ENCODE data around the gene FAM9C. TPM values are rescaled to one million over a fixed set of nuclear protein-coding genes. Genes with fewer than 3 reads are reported as not detected.

The FAM9C gene
- total RNA-seq, 1 donor from 2014 or later: not detected

DNA sequence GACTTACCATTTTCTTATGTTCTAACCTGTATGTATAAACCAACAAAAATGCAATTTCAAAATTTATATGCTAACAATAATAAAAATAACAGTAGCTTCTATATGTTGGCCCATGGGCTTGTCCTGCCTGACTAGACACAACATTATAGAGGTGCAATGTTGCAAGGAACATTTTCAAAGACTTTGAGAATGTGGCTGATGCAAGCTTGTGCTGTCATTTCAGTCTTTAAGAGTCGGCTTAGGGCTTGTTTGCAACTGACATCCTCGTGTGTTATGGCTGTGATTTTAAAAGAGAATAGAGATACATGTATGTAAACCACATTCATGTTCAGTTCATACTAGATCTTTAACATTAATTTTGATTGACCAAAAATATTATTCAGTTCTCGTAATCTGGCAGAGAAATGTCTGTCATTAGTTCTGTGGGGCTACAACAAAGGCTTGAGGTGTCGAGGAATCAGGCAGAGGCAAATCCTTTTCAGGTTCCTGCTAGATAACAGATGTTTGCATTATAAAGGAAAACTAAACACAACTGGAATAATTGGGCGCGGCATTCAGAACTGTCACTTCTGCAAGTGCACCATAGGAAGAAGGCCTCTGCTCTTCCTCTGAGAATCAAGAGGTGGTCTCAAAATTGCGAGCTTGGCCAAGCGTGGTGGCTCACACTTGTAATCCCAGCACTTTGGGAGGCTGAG, 56.4 kb downstream of the FAM9C start:
- Mint-ChIP-seq H3K4me3 (ENCODE audit: unreplicated experiment) (no peak overlapping the region), H3K36me3 (ENCODE audit: unreplicated experiment) (peaks cover 9% of the 10 kb centered on the region), H3K9me3 (ENCODE audit: unreplicated experiment) (peaks cover 6% of the 10 kb centered on the region), H3K27ac (ENCODE audit: unreplicated experiment) (no peak overlapping the region), H3K27me3 (ENCODE audit: unreplicated experiment) (peaks cover 1% of the 10 kb centered on the region), H3K4me1 (ENCODE audit: low read depth, unreplicated experiment) (peaks cover 4% of the 10 kb centered on the region)
- DNase-seq: no peak
- TF ChIP-seq, protein P1, sequence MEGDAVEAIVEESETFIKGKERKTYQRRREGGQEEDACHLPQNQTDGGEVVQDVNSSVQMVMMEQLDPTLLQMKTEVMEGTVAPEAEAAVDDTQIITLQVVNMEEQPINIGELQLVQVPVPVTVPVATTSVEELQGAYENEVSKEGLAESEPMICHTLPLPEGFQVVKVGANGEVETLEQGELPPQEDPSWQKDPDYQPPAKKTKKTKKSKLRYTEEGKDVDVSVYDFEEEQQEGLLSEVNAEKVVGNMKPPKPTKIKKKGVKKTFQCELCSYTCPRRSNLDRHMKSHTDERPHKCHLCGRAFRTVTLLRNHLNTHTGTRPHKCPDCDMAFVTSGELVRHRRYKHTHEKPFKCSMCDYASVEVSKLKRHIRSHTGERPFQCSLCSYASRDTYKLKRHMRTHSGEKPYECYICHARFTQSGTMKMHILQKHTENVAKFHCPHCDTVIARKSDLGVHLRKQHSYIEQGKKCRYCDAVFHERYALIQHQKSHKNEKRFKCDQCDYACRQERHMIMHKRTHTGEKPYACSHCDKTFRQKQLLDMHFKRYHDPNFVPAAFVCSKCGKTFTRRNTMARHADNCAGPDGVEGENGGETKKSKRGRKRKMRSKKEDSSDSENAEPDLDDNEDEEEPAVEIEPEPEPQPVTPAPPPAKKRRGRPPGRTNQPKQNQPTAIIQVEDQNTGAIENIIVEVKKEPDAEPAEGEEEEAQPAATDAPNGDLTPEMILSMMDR (IDR thresholded peaks at IDR 0.05; ENCODE audit: partially characterized antibody, unreplicated experiment): no peak

DNA sequence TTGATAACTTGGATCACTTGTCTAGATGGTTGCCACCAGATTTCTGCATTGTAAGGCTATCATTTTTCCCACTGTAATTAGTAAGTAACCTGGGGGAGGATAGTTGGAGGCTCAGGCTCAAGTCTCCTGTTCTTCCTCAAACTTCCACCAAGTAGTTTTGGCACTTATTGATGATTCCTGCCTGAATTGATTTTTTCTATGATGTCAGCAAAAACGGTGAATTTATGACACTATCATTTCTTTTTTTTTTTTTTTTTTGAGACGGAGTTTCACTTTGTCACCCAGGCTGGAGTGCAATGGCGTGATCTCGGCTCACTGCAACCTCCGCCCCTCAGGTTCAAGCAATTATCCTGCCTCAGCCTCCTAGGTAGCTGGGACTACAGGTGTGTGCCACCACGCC, 57.1 kb downstream of the FAM9C start:
- no peak overlapping the region for H3K4me3 Mint-ChIP-seq (ENCODE audit: unreplicated experiment)

DNA sequence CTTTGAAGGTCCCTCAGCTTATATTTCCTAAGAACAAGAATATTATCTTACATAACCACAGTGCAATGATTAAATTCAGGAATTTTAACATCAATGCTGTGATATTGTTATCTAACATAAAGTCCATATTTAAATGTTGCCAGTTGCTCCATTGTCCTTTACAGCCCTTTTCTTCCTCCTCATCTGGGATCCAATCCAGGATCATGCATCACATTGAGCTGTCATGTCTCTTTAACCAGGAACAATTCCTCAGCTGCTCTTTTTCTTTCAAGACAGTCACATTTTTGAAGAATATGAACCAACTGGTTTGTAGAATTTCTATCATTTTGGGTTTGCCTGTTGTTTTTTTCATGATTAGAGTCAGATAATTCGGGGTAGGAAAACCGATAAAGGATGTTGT, 57.5 kb downstream of the FAM9C start:
- Mint-ChIP-seq H3K4me1 (ENCODE audit: low read depth, unreplicated experiment) (peaks cover 4% of the 10 kb centered on the region), H3K36me3 (ENCODE audit: unreplicated experiment) (peaks cover 9% of the 10 kb centered on the region), H3K4me3 (ENCODE audit: unreplicated experiment) (no peak overlapping the region), H3K27ac (ENCODE audit: unreplicated experiment) (no peak overlapping the region), H3K9me3 (ENCODE audit: unreplicated experiment) (peaks cover 6% of the 10 kb centered on the region), H3K27me3 (ENCODE audit: unreplicated experiment) (peaks cover 1% of the 10 kb centered on the region)
- no peak for DNase-seq
- TF ChIP-seq, protein P1 (IDR thresholded peaks at IDR 0.05; ENCODE audit: partially characterized antibody, unreplicated experiment): no peak

More for the DNA sequence above, 57.1 kb downstream of the FAM9C start:
- Mint-ChIP-seq H3K4me1 (ENCODE audit: low read depth, unreplicated experiment) (peaks cover 4% of the 10 kb centered on the region), H3K9me3 (ENCODE audit: unreplicated experiment) (peaks cover 6% of the 10 kb centered on the region), H3K27me3 (ENCODE audit: unreplicated experiment) (peaks cover 1% of the 10 kb centered on the region), H3K36me3 (ENCODE audit: unreplicated experiment) (peaks cover 9% of the 10 kb centered on the region), H3K27ac (ENCODE audit: unreplicated experiment) (no peak overlapping the region)
- TF ChIP-seq, protein P1 (IDR thresholded peaks at IDR 0.05; ENCODE audit: partially characterized antibody, unreplicated experiment): no peak
- no peak for DNase-seq

DNA sequence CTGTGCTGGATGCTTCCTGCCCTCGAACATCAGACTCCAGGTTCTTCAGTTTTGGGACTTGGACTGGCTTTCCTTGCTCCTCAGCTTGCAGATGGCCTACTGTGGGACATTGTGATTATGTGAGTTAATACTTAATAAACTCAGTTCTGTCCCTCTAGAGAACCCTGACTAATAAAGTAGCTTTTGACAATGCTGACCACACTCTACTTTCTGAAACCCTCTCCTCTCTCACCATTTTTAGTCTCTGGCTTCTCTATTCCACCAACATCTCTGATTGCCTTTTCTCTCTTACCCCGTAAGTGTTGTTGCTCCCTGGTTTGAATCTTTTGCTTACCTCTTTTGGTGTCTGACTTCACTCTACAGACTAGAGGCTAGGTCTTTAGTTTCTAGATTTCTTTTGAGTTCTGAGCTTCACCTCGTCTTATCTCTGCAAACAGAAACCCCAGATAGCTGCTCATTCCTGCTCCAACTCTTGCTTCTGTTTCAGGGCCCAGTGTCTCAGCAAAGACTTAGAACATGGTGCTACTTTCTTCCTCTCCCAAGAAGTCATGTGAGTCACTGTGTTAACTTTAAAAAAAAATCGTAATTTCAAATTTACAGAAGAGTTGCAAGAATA, 58.1 kb downstream of the FAM9C start:
- H3K27ac Mint-ChIP-seq (ENCODE audit: unreplicated experiment): no peak overlapping the region

More for the DNA sequence above, 58.1 kb downstream of the FAM9C start:
- H3K36me3 Mint-ChIP-seq (ENCODE audit: unreplicated experiment): peaks cover 9% of the 10 kb centered on the region
- TF ChIP-seq, protein P1 (IDR thresholded peaks at IDR 0.05; ENCODE audit: partially characterized antibody, unreplicated experiment): no peak
- H3K4me1 Mint-ChIP-seq (ENCODE audit: low read depth, unreplicated experiment): peaks cover 4% of the 10 kb centered on the region
- peaks cover 6% of the 10 kb centered on the region for H3K9me3 Mint-ChIP-seq (ENCODE audit: unreplicated experiment)
- H3K4me3 Mint-ChIP-seq (ENCODE audit: unreplicated experiment): no peak overlapping the region
- no peak for DNase-seq
- H3K27me3 Mint-ChIP-seq (ENCODE audit: unreplicated experiment): peaks cover 1% of the 10 kb centered on the region

Other genes with a start within 250 kb of the FAM9C start
- not detected for gene TLR7, start 177.5 kb downstream of the FAM9C start, total RNA-seq (ENCODE audit: unreplicated experiment)
- gene TLR8, start 138.0 kb downstream of the FAM9C start, total RNA-seq (ENCODE audit: unreplicated experiment): not detected
- gene TMSB4X, start 69.5 kb downstream of the FAM9C start, total RNA-seq (ENCODE audit: unreplicated experiment): 4,532 TPM